GM12878 (cell line): ENCODE results near the gene DPY30. TPM values are rescaled to one million over a fixed set of nuclear protein-coding genes. Genes with fewer than 3 reads are reported as not detected.

Experiments used
- ATAC-seq: fragments of 200-7000 bp; cut with Tn5 transposase; 3 replicates; pipeline ENCODE4 v1.9.1; 2020; ENCODE audit warnings: mild to moderate bottlenecking, moderate library complexity
- BruUV-seq: library from RNA; stranded (reverse); fragments of 400-500 nt; replicated peaks from 2 replicates; lab custom pipeline; 2021; lab: Mats Ljungman, UMichigan
- CTCF ChIA-PET: fragments of 300-600 bp; sonication (Branson Sonifier 250); formaldehyde crosslinking; extraction: SDS; loops from one replicate; lab custom pipeline; 2021; ENCODE audit warnings: inconsistent platforms; lab: Yijun Ruan, JAX
- POLR2A ChIA-PET: fragments of 350-600 bp; formaldehyde crosslinking; extraction: SDS; loops from one replicate; lab custom pipeline; 2021; ENCODE audit warnings: inconsistent platforms; lab: Charles Lee
- RAD21 ChIA-PET: fragments of 300-600 bp; sonication (Branson Sonifier 250); formaldehyde crosslinking; loops from one replicate; lab custom pipeline; 2023; ENCODE audit warnings: antibody characterized with exemption; ENCODE audit not compliant: unreplicated experiment; lab: Charles Lee
- SMC1A ChIA-PET: fragments of 300-600 bp; sonication (Branson Sonifier 250); formaldehyde crosslinking; loops from one replicate; lab custom pipeline; 2023; ENCODE audit not compliant: unreplicated experiment, uncharacterized antibody; lab: Charles Lee
- DNase-seq: peaks from one replicate; pipeline ENCODE4 v3.0.0-alpha.2; 2011; ENCODE audit warnings: low read depth, low spot score
- FAIRE-seq: peaks from 3 replicates; lab custom pipeline; 2011; peaks lifted over from hg19 to GRCh38; lab: Jason Lieb, UNC
- H2AFZ ChIP-seq: 2 replicates; pipeline ENCODE4 v1.6.0; 2011; ENCODE audit warnings: low read depth, low read length, control low read depth; ENCODE audit not compliant: control insufficient read depth
- H3K27ac ChIP-seq: 2 replicates; pipeline ENCODE4 v1.5.1; 2011; ENCODE audit warnings: control low read depth; ENCODE audit not compliant: control insufficient read depth, insufficient read depth
- H3K27me3 ChIP-seq, 2 experiments: replicated peaks in 1 of 2; 2 replicates each; pipeline versions ENCODE4 v1.6.0 to v1.6.1; 2011; ENCODE audit warnings: low read length in 1 of 2; ENCODE audit not compliant: control insufficient read depth in 2 of 2, insufficient read depth in 2 of 2
- H3K36me3 ChIP-seq, 2 experiments: 2 replicates each; pipeline ENCODE4 v1.5.1; 2011; ENCODE audit warnings: low read length in 1 of 2; ENCODE audit not compliant: control insufficient read depth in 2 of 2, insufficient read depth in 2 of 2
- H3K4me1 ChIP-seq: 2 replicates; pipeline ENCODE4 v1.6.1; 2011; ENCODE audit warnings: mild to moderate bottlenecking, low read length, moderate library complexity, mixed read lengths; ENCODE audit not compliant: control insufficient read depth, insufficient read depth
- H3K4me2 ChIP-seq: 2 replicates; pipeline ENCODE4 v1.6.0; 2011; ENCODE audit warnings: control low read depth; ENCODE audit not compliant: control insufficient read depth, insufficient read depth
- H3K4me3 ChIP-seq: fragments of 200-600 bp; sonication (generic); 2 replicates; pipeline ENCODE4 v1.5.1; 2016
- H3K79me2 ChIP-seq: 2 replicates; pipeline ENCODE4 v1.6.0; 2011; ENCODE audit warnings: low read length; ENCODE audit not compliant: control insufficient read depth, insufficient read depth
- H3K9ac ChIP-seq: 2 replicates; pipeline ENCODE4 v1.8.0; 2011; ENCODE audit warnings: low read length, control low read depth, mixed read lengths; ENCODE audit not compliant: control insufficient read depth, insufficient read depth
- H3K9me3 ChIP-seq: replicated peaks from 3 replicates; pipeline ENCODE4 v1.5.1; 2011; ENCODE audit warnings: mild to moderate bottlenecking, low read length; ENCODE audit not compliant: control insufficient read depth, insufficient read depth
- H4K20me1 ChIP-seq: 2 replicates; pipeline ENCODE4 v1.6.0; 2011; ENCODE audit not compliant: control insufficient read depth, insufficient read depth
- BACH1 ChIP-seq: fragments of 450-650 bp; IDR thresholded peaks from 2 replicates; pipeline ENCODE4 v1.6.1; 2017; ENCODE audit warnings: mild to moderate bottlenecking, borderline replicate concordance
- CEBPB ChIP-seq, 2 experiments: fragments of 150-350 bp in 1 of 2; IDR thresholded peaks; 2 replicates each; pipeline ENCODE4 v1.6.1; 2012 to 2014; ENCODE audit warnings: low read depth in 2 of 2, low read length in 2 of 2, borderline replicate concordance in 1 of 2, inconsistent platforms in 1 of 2
- CREB1 ChIP-seq: IDR thresholded peaks from 2 replicates; pipeline ENCODE4 v1.6.1; 2012; ENCODE audit warnings: low read depth, mild to moderate bottlenecking, inconsistent platforms
- CREM ChIP-seq: IDR thresholded peaks from 2 replicates; pipeline ENCODE4 v1.6.1; 2014; ENCODE audit warnings: antibody characterized with exemption, low read depth
- CTCF ChIP-seq, 3 experiments: IDR thresholded peaks in 2 of 3; conservative IDR thresholded peaks in 1 of 3; 2 replicates each; pipeline ENCODE4 v1.5.1; 2011; ENCODE audit warnings: low read depth in 3 of 3, low read length in 3 of 3, mild to moderate bottlenecking in 3 of 3, control low read depth in 2 of 3, moderate library complexity in 2 of 3, inconsistent platforms in 1 of 3, mixed read lengths in 1 of 3; ENCODE audit not compliant: control insufficient read depth in 2 of 3, insufficient read depth in 1 of 3; ENCODE audit errors: extremely low read depth in 1 of 3
- HDGF ChIP-seq: fragments of 450-650 bp; IDR thresholded peaks from 2 replicates; pipeline ENCODE4 v1.6.1; 2016; ENCODE audit warnings: antibody characterized with exemption
- IKZF2 ChIP-seq, 2 experiments: fragments of 450-650 bp; IDR thresholded peaks; 2 replicates each; pipeline ENCODE4 v1.6.1; 2017; ENCODE audit warnings: mild to moderate bottlenecking in 2 of 2, moderate library complexity in 2 of 2
- IRF4 ChIP-seq: IDR thresholded peaks from 2 replicates; pipeline ENCODE4 v1.6.1; 2011; ENCODE audit warnings: low read depth, low read length
- NKRF ChIP-seq: fragments of 450-650 bp; conservative IDR thresholded peaks from 2 replicates; pipeline ENCODE4 v1.6.1; 2017; ENCODE audit warnings: mild to moderate bottlenecking, moderate library complexity
- POU2F2 ChIP-seq: IDR thresholded peaks from 3 replicates; pipeline ENCODE4 v1.6.1; 2011; ENCODE audit warnings: low read depth, mild to moderate bottlenecking, low read length, borderline replicate concordance
- RFX5 ChIP-seq: IDR thresholded peaks from 2 replicates; pipeline ENCODE4 v1.6.1; 2011; ENCODE audit warnings: low read depth, low read length, improper control_type of control experiment
- SMARCA5 ChIP-seq: fragments of 450-650 bp; IDR thresholded peaks from 2 replicates; pipeline ENCODE4 v1.6.1; 2017; ENCODE audit warnings: mild to moderate bottlenecking
- SPI1 ChIP-seq: IDR thresholded peaks from 2 replicates; pipeline ENCODE4 v1.6.1; 2011; ENCODE audit warnings: low read depth, mild to moderate bottlenecking, low read length, moderate library complexity, borderline replicate concordance; ENCODE audit not compliant: insufficient read depth
- STAT1 ChIP-seq: fragments of 450-650 bp; conservative IDR thresholded peaks from 2 replicates; pipeline ENCODE4 v1.6.1; 2014; ENCODE audit warnings: antibody characterized with exemption, mild to moderate bottlenecking
- STAT3 ChIP-seq: IDR thresholded peaks from 2 replicates; pipeline ENCODE4 v1.6.1; 2011; ENCODE audit warnings: low read depth, low read length, improper control_type of control experiment
- WGBS: methylation state at CpG from one replicate; pipeline ENCODE4 v1.1.6; 2016; ENCODE audit warnings: low lambda C conversion rate; ENCODE audit not compliant: insufficient replicate concordance, insufficient coverage; ENCODE audit errors: missing lambda C conversion rate; 5-methylcytosine and 5-hydroxymethylcytosine counted together
- in situ Hi-C: fragments of 300-500 bp; cut with MboI; formaldehyde crosslinking; loops from 9 replicates; pipeline ENCODE4 v1.14.3; 2018; ENCODE audit warnings: mixed read lengths
- intact Hi-C: fragments of 100-400 bp; cut with micrococcal nuclease; formaldehyde crosslinking; loops from one replicate; pipeline ENCODE4 v1.14.2; 2022; ENCODE audit not compliant: unreplicated experiment
- polyA plus RNA-seq, 11 experiments: library from polyadenylated mRNA; depleted of rRNA in 4 of 11; unstranded in 6 of 11; stranded (reverse) in 5 of 11; fragments of >200 nt; fragmentation: Nextera tagmentation in 4 of 11; fragmentation: Illumina TruSeq in 1 of 11; extraction: Ambion mirVana in 4 of 11; extraction: Trizol in 1 of 11; gene quantifications; 1 replicate in 1 of 11; 2 replicates in 10 of 11; pipeline versions ENCODE4 v1.2.1 to v1.2.3, GENCODE V29; 2011 to 2016; ENCODE audit warnings: inconsistent platforms in 2 of 11, missing spikeins in 2 of 11, low read depth in 1 of 11
- total RNA-seq, 4 experiments: library from RNA; depleted of rRNA in 3 of 4; stranded (reverse); fragments of >200 nt in 3 of 4; fragmentation: Illumina TruSeq in 1 of 4; extraction: Trizol in 1 of 4; gene quantifications; 2 replicates each; pipeline versions ENCODE4 v1.2.1 to v1.2.3, GENCODE V29; 2013 to 2021
- TF ChIP-seq, protein P1 (sequence below): fragments of 450-650 bp; IDR thresholded peaks from 2 replicates; pipeline ENCODE4 v1.6.1; 2018; ENCODE audit warnings: mild to moderate bottlenecking, low read depth, moderate library complexity; ENCODE audit not compliant: partially characterized antibody

DPY30 gene
- total and polyA plus RNA-seq, 10 of the 15 experiments (the other 5 are each of a cell fraction or from before 2014, with no cell fraction given): 45.8 to 307 (median 89.2) TPM

DNA sequence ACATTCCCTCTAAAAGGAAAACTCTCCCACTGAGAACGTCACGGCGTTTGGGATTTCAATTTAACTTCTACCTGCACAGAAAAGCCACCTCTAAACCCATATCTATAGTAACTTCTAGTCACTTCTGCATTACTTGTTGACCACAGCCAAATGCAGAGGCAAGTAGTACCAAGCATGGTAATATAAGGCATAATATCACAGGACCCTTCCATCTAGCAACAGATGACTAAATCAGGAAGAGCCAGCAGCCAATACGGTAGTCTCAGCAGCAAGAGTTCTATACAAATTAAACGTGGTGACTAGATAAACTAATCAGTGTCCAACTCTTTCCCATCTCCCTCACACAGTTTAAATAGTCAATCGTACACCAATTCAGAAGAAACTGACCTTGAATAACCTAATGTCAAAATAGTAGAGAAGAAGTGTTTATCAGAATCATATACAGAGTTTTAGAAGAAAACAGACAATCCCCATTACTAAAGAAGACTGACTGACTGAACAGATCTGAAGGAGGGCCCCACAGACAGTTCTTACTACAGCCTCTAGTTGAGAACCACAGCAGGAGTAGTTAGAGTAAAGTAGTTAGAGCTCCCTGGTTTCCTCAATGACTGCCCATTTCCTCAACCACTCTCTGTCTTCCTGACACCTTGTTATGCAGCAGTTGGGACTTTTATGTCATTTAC lies 58.8 kb downstream of the DPY30 start:
- Histone ChIP-seq H3K27ac (peak overlapping the region; percentile 72), H3K27me3 (no peaks in the 10 kb centered on the region), H3K4me1 (peaks cover 11% of the 10 kb centered on the region; the same call in 1 of the 2 replicates), H2AFZ (peak overlapping the region; percentile 63), H3K9ac (no peak overlapping the region), H3K36me3 (no peaks in the 10 kb centered on the region; a peak in 2 of 4 replicates), H3K9me3 (peaks cover 4% of the 10 kb centered on the region), H4K20me1 (no peaks in the 10 kb centered on the region), H3K4me2 (peak overlapping the region; percentile 70), H3K79me2 (peaks cover 73% of the 10 kb centered on the region), H3K4me3 (0 out of 2 replicates have a peak overlapping the region, but pooled peaks have one; percentile 7)
- POLR2A ChIA-PET: interaction anchor here (1.2 to 1.9 kb wide), 2 partner anchors 23 to 28 kb away, joined by 4 read pairs; no protein-coding TSS in a partner anchor
- WGBS: 2% methylated on average over 6 of the region's 6 CpGs
- in situ Hi-C loops: no loop called here
- CTCF ChIA-PET: interaction anchor here (1.8 kb wide), 1 partner anchor 17 kb away, joined by 4 read pairs; no protein-coding TSS in a partner anchor
- DNase-seq (peak; percentile 76), FAIRE-seq (peak; percentile 79), ATAC-seq (peak; percentile 100)
- SMC1A ChIA-PET: interaction anchor here (0.9 to 1.4 kb wide), 4 partner anchors 10 to 59 kb away, joined by 3 to 5 read pairs (median 4); no protein-coding TSS in a partner anchor
- BruUV-seq: no TSS peak
- RAD21 ChIA-PET: interaction anchor here (1.0 kb wide), 1 partner anchor 20 kb away, joined by 3 read pairs; no protein-coding TSS in a partner anchor
- intact Hi-C loops: no loop called here
- TF ChIP-seq POU2F2: 0 out of 3 replicates have a peak, but pooled peaks have one; percentile 20
- TF ChIP-seq IKZF2 (IDR thresholded peaks at IDR 0.05): 0 out of 4 replicates have a peak, but pooled peaks of 1 of the 2 experiments have one; percentile 16
- no peak for TF ChIP-seq STAT1
- TF ChIP-seq SPI1: peak; percentile 74
- peak in 1 of 2 experiments; percentile 76; a peak in 1 of 4 replicates for TF ChIP-seq CEBPB (IDR thresholded peaks at IDR 0.05; ENCODE audit: borderline replicate concordance in 1 of 2, low read depth in 2 of 2, low read length in 2 of 2)
- 0 out of 2 replicates have a peak, but pooled peaks have one; percentile 65 for TF ChIP-seq STAT3
- TF ChIP-seq SMARCA5: 0 out of 2 replicates have a peak, but pooled peaks have one; percentile 19
- TF ChIP-seq, protein P1, sequence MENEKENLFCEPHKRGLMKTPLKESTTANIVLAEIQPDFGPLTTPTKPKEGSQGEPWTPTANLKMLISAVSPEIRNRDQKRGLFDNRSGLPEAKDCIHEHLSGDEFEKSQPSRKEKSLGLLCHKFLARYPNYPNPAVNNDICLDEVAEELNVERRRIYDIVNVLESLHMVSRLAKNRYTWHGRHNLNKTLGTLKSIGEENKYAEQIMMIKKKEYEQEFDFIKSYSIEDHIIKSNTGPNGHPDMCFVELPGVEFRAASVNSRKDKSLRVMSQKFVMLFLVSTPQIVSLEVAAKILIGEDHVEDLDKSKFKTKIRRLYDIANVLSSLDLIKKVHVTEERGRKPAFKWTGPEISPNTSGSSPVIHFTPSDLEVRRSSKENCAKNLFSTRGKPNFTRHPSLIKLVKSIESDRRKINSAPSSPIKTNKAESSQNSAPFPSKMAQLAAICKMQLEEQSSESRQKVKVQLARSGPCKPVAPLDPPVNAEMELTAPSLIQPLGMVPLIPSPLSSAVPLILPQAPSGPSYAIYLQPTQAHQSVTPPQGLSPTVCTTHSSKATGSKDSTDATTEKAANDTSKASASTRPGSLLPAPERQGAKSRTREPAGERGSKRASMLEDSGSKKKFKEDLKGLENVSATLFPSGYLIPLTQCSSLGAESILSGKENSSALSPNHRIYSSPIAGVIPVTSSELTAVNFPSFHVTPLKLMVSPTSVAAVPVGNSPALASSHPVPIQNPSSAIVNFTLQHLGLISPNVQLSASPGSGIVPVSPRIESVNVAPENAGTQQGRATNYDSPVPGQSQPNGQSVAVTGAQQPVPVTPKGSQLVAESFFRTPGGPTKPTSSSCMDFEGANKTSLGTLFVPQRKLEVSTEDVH: no peak
- no peak for TF ChIP-seq NKRF
- no peak for TF ChIP-seq HDGF
- TF ChIP-seq CREB1: peak; percentile 95
- peak in 1 of 3 experiments; percentile 23; a peak in 1 of 6 replicates for TF ChIP-seq CTCF (IDR thresholded peaks at IDR 0.05 in 2 of 3, conservative IDR thresholded peaks at IDR 0.05 in 1 of 3; ENCODE audit: control insufficient read depth in 2 of 3, extremely low read depth in 1 of 3, insufficient read depth in 1 of 3, low read depth in 3 of 3, low read length in 3 of 3)
- 0 out of 2 replicates have a peak, but pooled peaks have one; percentile 26 for TF ChIP-seq IRF4
- peak; percentile 99 for TF ChIP-seq RFX5
- TF ChIP-seq CREM: peak; percentile 95
- TF ChIP-seq BACH1: no peak
